ENCODE results near the gene RIMBP2. TPM values are rescaled to one million over a fixed set of nuclear protein-coding genes. Genes with fewer than 3 reads are reported as not detected.
A peak's percentile ranks its signal among the peaks of the same experiment; 100 is the strongest.

The RIMBP2 gene
- polyA plus RNA-seq, 1 of the 3 experiments (the other 2 are of a cell fraction) = 0.90 TPM

GRCh38 chr12:130626601-130627000, 89.5 kb downstream of the RIMBP2 start:
- WGBS (ENCODE audit: low lambda C conversion rate) = 50% methylated on average over 11 of the region's 11 CpGs
- Histone ChIP-seq H2AFZ (ENCODE audit: low read depth) (no peak overlapping the region), H3F3A (replicated peaks; ENCODE audit: insufficient read depth) (no peaks in the 10 kb centered on the region), H3K9me3 (no peaks in the 10 kb centered on the region), H3K27me3 (ENCODE audit: insufficient read depth) (no peaks in the 10 kb centered on the region), H3K4me1 (ENCODE audit: control insufficient read depth in 1 of 2, insufficient read depth in 2 of 2, low read depth in 1 of 2, low read length in 1 of 2) (peaks cover 0 to 20% of the 10 kb centered on the region in 2 experiments; a peak in 2 of 4 replicates), H4K20me1 (ENCODE audit: insufficient read depth) (no peaks in the 10 kb centered on the region), H3K27ac (ENCODE audit: low read depth in 2 of 2, low read length in 1 of 2) (no peak overlapping the region), H3K9ac (no peak overlapping the region), H3K4me2 (no peak overlapping the region), H3K36me3 (replicated peaks in 1 of 2; ENCODE audit: control insufficient read depth in 1 of 2, insufficient read depth in 2 of 2, low read length in 1 of 2) (peaks cover 0 to 7% of the 10 kb centered on the region in 2 experiments), H3K79me2 (ENCODE audit: insufficient read depth) (no peaks in the 10 kb centered on the region), H3K4me3 (ENCODE audit: low read depth in 2 of 2, low read length in 1 of 2) (no peak overlapping the region), H3K9me2 (no peaks in the 10 kb centered on the region)
- ChIA-PET POLR2A (interaction anchor here (1.6 kb wide), 1 partner anchor 25 kb away, joined by 3 read pairs; no protein-coding TSS in a partner anchor), CTCF (no interaction called here)
- TF ChIP-seq TEAD4 (IDR thresholded peaks at IDR 0.05; ENCODE audit: borderline replicate concordance, insufficient read depth) (no peak), ELF1 (IDR thresholded peaks at IDR 0.05) (no peak), NRF1 (IDR thresholded peaks at IDR 0.05; ENCODE audit: low read depth, low read length) (no peak)
- DNase-seq = no peak

- H3F3A ChIP-seq (replicated peaks; ENCODE audit: insufficient read depth) = no peaks in the 10 kb centered on the region
- no peak for DNase-seq
- no peak overlapping the region for H3K4me2 ChIP-seq
- H3K27me3 ChIP-seq (ENCODE audit: insufficient read depth) = no peaks in the 10 kb centered on the region
- H3K9me2 ChIP-seq = no peaks in the 10 kb centered on the region
- peak overlapping the region in 1 of 2 experiments; percentile 39; a peak in 2 of 4 replicates for H3K27ac ChIP-seq (ENCODE audit: low read depth in 2 of 2, low read length in 1 of 2)
- H3K36me3 ChIP-seq (replicated peaks in 1 of 2; ENCODE audit: control insufficient read depth in 1 of 2, insufficient read depth in 2 of 2, low read length in 1 of 2) = peaks cover 0 to 7% of the 10 kb centered on the region in 2 experiments
- 25% methylated on average over 5 of the region's 5 CpGs for WGBS (ENCODE audit: low lambda C conversion rate)
- no peak overlapping the region for H3K4me3 ChIP-seq (ENCODE audit: low read depth in 2 of 2, low read length in 1 of 2)
- no peak overlapping the region for H3K9ac ChIP-seq
- no peaks in the 10 kb centered on the region for H3K9me3 ChIP-seq
- H4K20me1 ChIP-seq (ENCODE audit: insufficient read depth) = no peaks in the 10 kb centered on the region
- H2AFZ ChIP-seq (ENCODE audit: low read depth) = no peak overlapping the region
- ChIA-PET CTCF (no interaction called here), POLR2A (interaction anchor here (1.6 kb wide), 1 partner anchor 24 kb away, joined by 3 read pairs; no protein-coding TSS in a partner anchor)
- peaks cover 0 to 32% of the 10 kb centered on the region in 2 experiments; a peak in 2 of 4 replicates for H3K4me1 ChIP-seq (ENCODE audit: control insufficient read depth in 1 of 2, insufficient read depth in 2 of 2, low read depth in 1 of 2, low read length in 1 of 2)
- no peak for TF ChIP-seq RAD21 (IDR thresholded peaks at IDR 0.05; ENCODE audit: low read length)
- no peak for TF ChIP-seq MAX (IDR thresholded peaks at IDR 0.05; ENCODE audit: low read depth)
- no peak for TF ChIP-seq MXI1 (IDR thresholded peaks at IDR 0.05; ENCODE audit: low read depth, low read length)
- H3K79me2 ChIP-seq (ENCODE audit: insufficient read depth) = no peaks in the 10 kb centered on the region
Measured at GRCh38 chr12:130625201-130625600, 90.9 kb downstream of the RIMBP2 start.

DNA sequence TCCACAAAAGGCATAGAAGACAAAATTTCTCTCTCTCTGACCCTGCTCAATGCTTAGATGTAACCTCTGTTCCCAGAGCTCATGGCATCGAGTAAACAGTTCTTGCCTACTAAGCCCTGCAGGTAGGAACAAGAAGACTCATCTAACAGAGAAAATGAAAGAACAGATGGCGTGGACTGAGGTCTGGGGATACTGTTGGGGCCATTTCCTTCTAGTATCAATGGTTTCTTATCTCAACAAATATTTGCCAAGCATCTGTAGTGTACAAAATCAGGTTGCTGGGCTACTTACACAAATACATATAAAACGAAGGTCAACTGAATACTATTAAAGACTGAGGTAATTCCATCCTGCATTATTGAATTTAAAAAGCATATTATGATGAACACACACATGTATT, 93.3 kb downstream of the RIMBP2 start:
- CTCF ChIA-PET = interaction anchor here (0.6 to 1.0 kb wide), 2 partner anchors 8 to 393 kb away, joined by 3 read pairs; no protein-coding TSS in a partner anchor
- Histone ChIP-seq H4K20me1 (ENCODE audit: insufficient read depth) (no peaks in the 10 kb centered on the region), H2AFZ (ENCODE audit: low read depth) (no peak overlapping the region), H3F3A (replicated peaks; ENCODE audit: insufficient read depth) (no peaks in the 10 kb centered on the region), H3K79me2 (ENCODE audit: insufficient read depth) (no peaks in the 10 kb centered on the region), H3K27ac (ENCODE audit: low read depth in 2 of 2, low read length in 1 of 2) (peak overlapping the region in 1 of 2 experiments; percentile 99; a peak in 2 of 4 replicates), H3K4me1 (ENCODE audit: control insufficient read depth in 1 of 2, insufficient read depth in 2 of 2, low read depth in 1 of 2, low read length in 1 of 2) (peaks cover 0 to 40% of the 10 kb centered on the region in 2 experiments; a peak in 2 of 4 replicates), H3K9me3 (no peaks in the 10 kb centered on the region), H3K36me3 (replicated peaks in 1 of 2; ENCODE audit: control insufficient read depth in 1 of 2, insufficient read depth in 2 of 2, low read length in 1 of 2) (peaks cover 0 to under 1% of the 10 kb centered on the region in 2 experiments), H3K9me2 (no peaks in the 10 kb centered on the region), H3K9ac (no peak overlapping the region), H3K4me3 (ENCODE audit: low read depth in 2 of 2, low read length in 1 of 2) (no peak overlapping the region), H3K27me3 (ENCODE audit: insufficient read depth) (no peaks in the 10 kb centered on the region), H3K4me2 (no peak overlapping the region)
- DNase-seq = no peak
- 20% methylated on average over 3 of the region's 3 CpGs for WGBS (ENCODE audit: low lambda C conversion rate)
- POLR2A ChIA-PET = no interaction called here
- TF ChIP-seq MEF2A (IDR thresholded peaks at IDR 0.05; ENCODE audit: borderline replicate concordance, low read depth) (no peak), TAF1 (IDR thresholded peaks at IDR 0.05; ENCODE audit: borderline replicate concordance, low read depth, low read length) (no peak), FOSL2 (IDR thresholded peaks at IDR 0.05; ENCODE audit: borderline replicate concordance, low read depth) (no peak), TCF12 (IDR thresholded peaks at IDR 0.05) (no peak), IRF3 (IDR thresholded peaks at IDR 0.05; ENCODE audit: low read depth, low read length) (no peak), MAX (IDR thresholded peaks at IDR 0.05; ENCODE audit: low read depth) (no peak), GATA2 (CRISPR knock-in tag; IDR thresholded peaks at IDR 0.05) (no peak), NFIC (IDR thresholded peaks at IDR 0.05; ENCODE audit: borderline replicate concordance) (no peak), SIN3A (IDR thresholded peaks at IDR 0.05; ENCODE audit: borderline replicate concordance, low read depth, low read length) (no peak), POLR2AphosphoS5 (IDR thresholded peaks at IDR 0.05; ENCODE audit: low read depth, low read length) (no peak), GABPA (IDR thresholded peaks at IDR 0.05; ENCODE audit: low read depth) (no peak), RXRA (IDR thresholded peaks at IDR 0.05; ENCODE audit: borderline replicate concordance, low read depth) (no peak), SMC3 (IDR thresholded peaks at IDR 0.05; ENCODE audit: low read depth, low read length) (no peak), EZH2phosphoT487 (IDR thresholded peaks at IDR 0.05; ENCODE audit: borderline replicate concordance, low read depth) (no peak), TEAD4 (IDR thresholded peaks at IDR 0.05; ENCODE audit: borderline replicate concordance, insufficient read depth) (no peak)
- TF ChIP-seq, protein P1, sequence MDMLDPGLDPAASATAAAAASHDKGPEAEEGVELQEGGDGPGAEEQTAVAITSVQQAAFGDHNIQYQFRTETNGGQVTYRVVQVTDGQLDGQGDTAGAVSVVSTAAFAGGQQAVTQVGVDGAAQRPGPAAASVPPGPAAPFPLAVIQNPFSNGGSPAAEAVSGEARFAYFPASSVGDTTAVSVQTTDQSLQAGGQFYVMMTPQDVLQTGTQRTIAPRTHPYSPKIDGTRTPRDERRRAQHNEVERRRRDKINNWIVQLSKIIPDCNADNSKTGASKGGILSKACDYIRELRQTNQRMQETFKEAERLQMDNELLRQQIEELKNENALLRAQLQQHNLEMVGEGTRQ (IDR thresholded peaks at IDR 0.05; ENCODE audit: borderline replicate concordance, low read depth, low read length) = no peak

Data from SK-N-SH (cell line).